Trophoblast cell (in vitro differentiated cells and primary cell): Measurements from ENCODE around the gene TRAF3IP1.

Experiments used
- DNase-seq, 2 donors: peaks; one replicate each; pipeline ENCODE4 v3.0.0-alpha.2; 2016
- H2AFZ ChIP-seq: 2 replicates; pipeline ENCODE4 v1.6.1; 2013; ENCODE audit warnings: low read length, moderate library complexity, mild to moderate bottlenecking; ENCODE audit not compliant: insufficient read depth, poor library complexity
- H2AK5ac ChIP-seq: 2 replicates; pipeline ENCODE4 v1.6.1; 2013; ENCODE audit warnings: mild to moderate bottlenecking, low read length
- H2BK120ac ChIP-seq: 2 replicates; pipeline ENCODE4 v1.6.1; 2013; ENCODE audit warnings: low read length, mild to moderate bottlenecking, moderate library complexity; ENCODE audit not compliant: insufficient read depth, poor library complexity
- H2BK12ac ChIP-seq: 2 replicates; pipeline ENCODE4 v1.6.1; 2013; ENCODE audit warnings: mild to moderate bottlenecking, low read length, moderate library complexity
- H2BK5ac ChIP-seq: 2 replicates; pipeline ENCODE4 v1.6.1; 2013; ENCODE audit warnings: low read length, low read depth, moderate library complexity, mild to moderate bottlenecking; ENCODE audit not compliant: poor library complexity
- H3K14ac ChIP-seq: 2 replicates; pipeline ENCODE4 v1.6.1; 2013; ENCODE audit warnings: mild to moderate bottlenecking, low read length
- H3K18ac ChIP-seq: 2 replicates; pipeline ENCODE4 v1.6.1; 2013; ENCODE audit warnings: mild to moderate bottlenecking, low read length
- H3K23ac ChIP-seq: 2 replicates; pipeline ENCODE4 v1.6.1; 2013; ENCODE audit warnings: low read length
- H3K27ac ChIP-seq: 2 replicates; pipeline ENCODE4 v1.5.1; 2013; ENCODE audit warnings: low read depth, mild to moderate bottlenecking, inconsistent platforms, low read length, moderate library complexity
- H3K27me3 ChIP-seq: 2 replicates; pipeline ENCODE4 v1.6.1; 2013; ENCODE audit warnings: inconsistent platforms, mild to moderate bottlenecking, low read length, moderate library complexity; ENCODE audit not compliant: insufficient read depth
- H3K36me3 ChIP-seq, 2 experiments: 1 replicate in 1 of 2; 2 replicates in 1 of 2; pipeline ENCODE4 v1.6.1; 2013; ENCODE audit warnings: low read length in 2 of 2, mild to moderate bottlenecking in 2 of 2, moderate library complexity in 1 of 2; ENCODE audit not compliant: insufficient read depth in 2 of 2, control insufficient read depth in 1 of 2
- H3K4ac ChIP-seq: 2 replicates; pipeline ENCODE4 v1.6.1; 2013; ENCODE audit warnings: low read depth, mild to moderate bottlenecking, low read length, moderate library complexity
- H3K4me1 ChIP-seq, 2 experiments: 1 replicate in 1 of 2; 2 replicates in 1 of 2; pipeline ENCODE4 v1.6.1; 2013; ENCODE audit warnings: low read length in 2 of 2, mild to moderate bottlenecking in 2 of 2, moderate library complexity in 1 of 2; ENCODE audit not compliant: insufficient read depth in 2 of 2, control insufficient read depth in 1 of 2
- H3K4me2 ChIP-seq: 2 replicates; pipeline ENCODE4 v1.6.1; 2013; ENCODE audit warnings: inconsistent platforms, mild to moderate bottlenecking, low read length, moderate library complexity
- H3K4me3 ChIP-seq: 2 replicates; pipeline ENCODE4 v1.5.1; 2013; ENCODE audit warnings: mild to moderate bottlenecking, low read depth, low read length, inconsistent platforms
- H3K79me1 ChIP-seq: one replicate; pipeline ENCODE4 v1.6.1; 2013; ENCODE audit warnings: low read length
- H3K79me2 ChIP-seq: 2 replicates; pipeline ENCODE4 v1.6.1; 2013; ENCODE audit warnings: low read length, mild to moderate bottlenecking; ENCODE audit not compliant: control insufficient read depth, insufficient read depth, poor library complexity
- H3K9ac ChIP-seq: 2 replicates; pipeline ENCODE4 v1.6.1; 2013; ENCODE audit warnings: mild to moderate bottlenecking, low read length
- H3K9me3 ChIP-seq: 2 replicates; pipeline ENCODE4 v1.6.1; 2013; ENCODE audit warnings: low read depth, mild to moderate bottlenecking, control low read depth, inconsistent platforms, low read length; ENCODE audit not compliant: insufficient read depth
- H4K12ac ChIP-seq: 2 replicates; pipeline ENCODE4 v1.6.1; 2013; ENCODE audit warnings: low read depth, mild to moderate bottlenecking, low read length, moderate library complexity
- H4K8ac ChIP-seq: 2 replicates; pipeline ENCODE4 v1.6.1; 2013; ENCODE audit warnings: low read depth, mild to moderate bottlenecking, low read length, moderate library complexity
- H4K91ac ChIP-seq: one replicate; pipeline ENCODE4 v1.6.1; 2013; ENCODE audit warnings: low read depth, mild to moderate bottlenecking, low read length, moderate library complexity
- WGBS: extraction: QIAGEN DNeasy Blood & Tissue Kit; methylation state at CpG from one replicate; pipeline ENCODE4 v1.1.7; 2013; ENCODE audit warnings: missing lambda C conversion rate; ENCODE audit not compliant: insufficient read length, insufficient coverage; ENCODE audit errors: extremely low coverage; 5-methylcytosine and 5-hydroxymethylcytosine counted together

The TRAF3IP1 gene

DNA sequence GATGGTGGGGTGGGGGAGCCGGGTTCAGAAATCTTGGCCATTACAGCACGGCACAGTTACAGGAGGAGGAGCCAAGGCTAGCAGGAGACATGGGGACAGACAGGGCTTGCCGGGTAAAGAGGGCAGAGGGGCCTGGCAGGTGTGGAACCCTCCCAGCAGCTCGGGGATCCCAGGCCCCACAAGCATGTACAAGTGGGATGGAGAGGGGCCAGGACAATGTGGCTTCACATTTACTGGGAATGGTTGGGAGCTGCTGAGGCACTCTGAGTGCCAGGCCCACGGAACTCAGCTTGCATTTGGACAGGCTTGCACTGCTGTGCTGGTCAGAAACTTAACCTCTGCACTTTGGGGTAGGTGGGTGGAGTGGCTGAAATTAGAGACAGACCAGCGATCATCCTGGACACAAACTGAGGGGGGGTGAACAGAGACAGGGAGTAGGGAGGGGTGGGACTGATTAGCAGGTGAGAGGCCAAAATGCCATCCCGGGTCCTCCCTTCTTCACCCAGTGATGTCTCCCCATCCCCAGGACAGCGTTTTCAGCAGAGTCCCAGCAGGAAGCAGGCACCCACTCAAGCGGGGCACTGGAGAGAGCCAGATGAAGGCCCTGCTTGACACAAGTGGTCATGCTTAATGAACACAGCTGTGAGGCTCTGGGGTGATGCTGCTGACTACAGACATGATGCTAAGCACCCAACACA, 41.5 kb upstream of the TRAF3IP1 start:
- no peak overlapping the region for H4K91ac ChIP-seq
- no peak overlapping the region for H3K27ac ChIP-seq
- H3K14ac ChIP-seq, result no peak overlapping the region
- H3K9me3 ChIP-seq, result peaks cover 7% of the 10 kb centered on the region
- no peak overlapping the region for H4K8ac ChIP-seq
- H2AFZ ChIP-seq, result no peak overlapping the region
- peaks cover 3 to 4% of the 10 kb centered on the region in 2 experiments for H3K36me3 ChIP-seq
- H2BK120ac ChIP-seq, result no peak overlapping the region
- H2BK5ac ChIP-seq, result no peak overlapping the region
- H3K79me2 ChIP-seq, result no peaks in the 10 kb centered on the region
- no peak overlapping the region for H4K12ac ChIP-seq
- no peak overlapping the region for H3K4ac ChIP-seq
- no peak overlapping the region for H3K9ac ChIP-seq
- no peak overlapping the region for H3K4me3 ChIP-seq
- no peak overlapping the region for H3K23ac ChIP-seq
- H2AK5ac ChIP-seq, result no peak overlapping the region
- H2BK12ac ChIP-seq, result no peak overlapping the region
- no peak overlapping the region for H3K18ac ChIP-seq
- no peaks in the 10 kb centered on the region for H3K79me1 ChIP-seq
- no peaks in the 10 kb centered on the region for H3K27me3 ChIP-seq
- H3K4me1 ChIP-seq, result peaks cover 0 to 2% of the 10 kb centered on the region in 2 experiments
- H3K4me2 ChIP-seq, result no peak overlapping the region
- WGBS, result no CpG with 5 or more reads among the region's 9 CpGs
- no peak for DNase-seq

DNA sequence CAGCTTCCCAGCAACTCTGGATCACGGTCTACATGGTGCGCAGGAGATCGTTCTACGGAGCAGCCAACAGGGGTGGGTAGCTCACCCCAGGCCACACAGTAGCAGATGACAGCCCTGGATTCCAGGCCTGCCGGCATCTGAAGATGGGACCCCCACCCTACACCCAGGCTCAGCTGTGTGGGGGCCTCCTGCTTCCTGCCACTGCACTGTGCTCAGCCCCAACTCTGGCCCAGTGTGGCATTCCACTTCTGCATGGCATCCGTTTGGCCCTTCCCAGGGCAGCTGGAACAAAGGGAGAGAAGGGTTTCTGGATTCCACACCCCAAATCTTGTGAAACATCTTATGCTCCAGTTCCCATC, 41.0 kb upstream of the TRAF3IP1 start:
- Histone ChIP-seq H4K8ac (no peak overlapping the region), H3K9me3 (peaks cover 7% of the 10 kb centered on the region), H3K9ac (no peak overlapping the region), H3K36me3 (peaks cover 3 to 4% of the 10 kb centered on the region in 2 experiments), H4K91ac (no peak overlapping the region), H2AFZ (no peak overlapping the region), H2BK12ac (no peak overlapping the region), H2BK120ac (no peak overlapping the region), H3K4me1 (no peaks in the 10 kb centered on the region), H3K4me2 (no peak overlapping the region), H3K27me3 (no peaks in the 10 kb centered on the region), H3K14ac (no peak overlapping the region), H3K4me3 (no peak overlapping the region), H3K23ac (no peak overlapping the region), H4K12ac (no peak overlapping the region), H2AK5ac (no peak overlapping the region), H3K79me2 (no peaks in the 10 kb centered on the region), H3K18ac (no peak overlapping the region), H2BK5ac (no peak overlapping the region), H3K79me1 (no peaks in the 10 kb centered on the region), H3K27ac (no peak overlapping the region), H3K4ac (no peak overlapping the region)
- DNase-seq, result no peak
- WGBS, result no CpG with 5 or more reads among the region's 6 CpGs

DNA sequence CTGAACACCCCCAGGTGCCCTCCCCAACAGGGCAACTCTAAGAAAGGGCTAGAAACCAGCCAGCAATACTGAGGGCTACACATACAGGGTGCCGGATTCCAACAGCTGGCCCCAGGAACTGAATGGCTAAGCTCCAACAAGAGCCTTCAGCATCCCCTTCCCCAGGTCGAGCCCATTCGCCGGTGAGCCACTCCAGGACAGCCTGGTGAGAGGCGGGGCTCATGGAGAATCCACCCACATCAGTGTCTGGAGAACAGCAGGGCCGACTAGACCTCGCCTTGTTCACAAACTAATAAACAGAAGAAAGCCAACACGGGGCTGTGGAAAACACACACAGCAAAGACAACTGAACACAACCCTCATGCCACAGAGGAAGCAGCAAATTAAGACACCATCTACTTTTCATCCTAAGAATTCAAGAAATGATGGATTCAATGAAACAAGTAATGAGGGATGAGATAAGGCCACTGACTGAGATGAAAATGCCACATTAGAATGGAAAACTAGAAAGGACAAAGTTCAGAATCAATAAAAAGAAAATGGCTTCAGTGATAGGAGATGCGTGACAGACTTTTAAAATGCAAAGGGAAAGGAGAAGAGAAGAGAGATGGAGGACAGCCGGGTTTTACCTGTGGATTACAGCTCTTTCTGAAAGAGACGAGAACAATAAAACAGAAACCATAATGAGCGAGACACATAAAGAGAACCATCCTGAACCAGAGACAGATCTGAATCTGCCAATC, 40.1 kb upstream of the TRAF3IP1 start:
- Histone ChIP-seq H2AK5ac (no peak overlapping the region), H2BK120ac (no peak overlapping the region), H3K79me2 (peaks cover 2% of the 10 kb centered on the region), H2BK5ac (no peak overlapping the region), H3K23ac (no peak overlapping the region), H3K27ac (no peak overlapping the region), H3K27me3 (no peaks in the 10 kb centered on the region), H3K36me3 (peaks cover 3 to 4% of the 10 kb centered on the region in 2 experiments), H3K4ac (no peak overlapping the region), H4K91ac (no peak overlapping the region), H3K79me1 (no peaks in the 10 kb centered on the region), H3K9ac (no peak overlapping the region), H4K12ac (no peak overlapping the region), H2BK12ac (no peak overlapping the region), H3K4me1 (peaks cover 4% of the 10 kb centered on the region in 2 experiments), H3K9me3 (peaks cover 7% of the 10 kb centered on the region), H3K18ac (no peak overlapping the region), H4K8ac (no peak overlapping the region), H2AFZ (no peak overlapping the region), H3K14ac (no peak overlapping the region), H3K4me3 (no peak overlapping the region), H3K4me2 (no peak overlapping the region)
- WGBS, result no CpG with 5 or more reads among the region's 12 CpGs
- DNase-seq, result no peak

DNA sequence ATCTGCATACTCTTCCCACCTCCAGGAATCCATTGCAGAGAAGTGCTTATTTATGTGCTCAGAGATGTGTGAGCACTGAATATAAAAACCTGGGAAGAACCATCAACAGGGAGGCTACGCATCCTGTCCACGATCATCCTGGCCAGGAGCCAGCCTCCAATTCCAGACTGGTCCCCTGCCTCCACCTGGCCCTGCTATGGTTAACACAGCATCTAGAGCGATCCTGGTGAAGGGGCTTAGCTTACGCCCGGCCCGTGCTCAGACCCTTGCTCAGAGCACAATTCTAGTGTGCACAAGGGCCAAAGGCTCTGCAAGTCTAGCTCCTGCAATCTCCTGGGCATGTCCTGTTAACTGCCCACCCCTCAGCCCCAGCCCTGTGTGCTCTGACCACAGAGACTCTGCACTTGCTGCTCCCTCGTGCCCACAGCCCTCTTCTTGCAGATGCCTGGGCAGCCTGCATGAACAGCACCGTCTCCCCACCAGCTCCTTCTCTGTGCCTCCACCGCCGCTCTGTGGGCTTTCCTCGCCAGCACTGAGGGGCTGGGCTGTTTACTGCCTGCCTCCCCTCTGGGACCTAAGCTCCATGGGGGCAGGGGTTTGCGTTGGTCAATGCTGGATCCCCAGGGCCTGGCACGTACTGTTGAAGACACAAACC, 38.4 kb upstream of the TRAF3IP1 start:
- Histone ChIP-seq H3K4me2 (no peak overlapping the region), H3K4ac (no peak overlapping the region), H3K36me3 (no peaks in the 10 kb centered on the region), H2AFZ (no peak overlapping the region), H4K8ac (no peak overlapping the region), H2AK5ac (no peak overlapping the region), H3K79me2 (peaks cover 2% of the 10 kb centered on the region), H3K4me1 (peaks cover 13 to 18% of the 10 kb centered on the region in 2 experiments), H3K14ac (no peak overlapping the region), H3K27ac (no peak overlapping the region), H2BK5ac (no peak overlapping the region), H3K27me3 (no peaks in the 10 kb centered on the region), H3K18ac (no peak overlapping the region), H4K12ac (no peak overlapping the region), H3K23ac (no peak overlapping the region), H3K4me3 (no peak overlapping the region), H2BK120ac (no peak overlapping the region), H3K9me3 (peaks cover 7% of the 10 kb centered on the region), H2BK12ac (no peak overlapping the region), H3K79me1 (peaks cover 2% of the 10 kb centered on the region), H4K91ac (no peak overlapping the region), H3K9ac (no peak overlapping the region)
- whole genome bisulfite sequencing, result no CpG with 5 or more reads among the region's 13 CpGs
- DNase-seq, result no peak
